Pancreas (tissue), 10 donors: ENCODE measurements around the gene CD52. TPM values are rescaled to one million over a fixed set of nuclear protein-coding genes. Genes with fewer than 3 reads are reported as not detected.

Source experiments
- ATAC-seq, 4 donors: fragments of 200-7000 bp; cut with Tn5 transposase; one replicate each; pipeline versions ENCODE4 v1.8.0 to v1.9.1; 2020; ENCODE audit warnings: mild to moderate bottlenecking in 4 of 4, moderate library complexity in 4 of 4
- DNase-seq, 6 donors: peaks; one replicate each; pipeline ENCODE4 v3.0.0-alpha.2; 2020
- FAIRE-seq: peaks from 2 replicates; lab custom pipeline; 2012; peaks lifted over from hg19 to GRCh38; lab: Jason Lieb, UNC
- H3K27ac ChIP-seq, 4 donors: fragments of 200-600 bp; sonication (generic); 1 replicate in 3 of 4; 2 replicates in 1 of 4; pipeline versions ENCODE4 v1.5.0 to v1.8.0; 2020
- H3K27me3 ChIP-seq, 4 donors: fragments of 200-600 bp; one replicate each; pipeline ENCODE4 v1.8.0; 2021
- H3K36me3 ChIP-seq, 3 donors: fragments of 200-600 bp; sonication (generic) in 1 of 3; one replicate each; pipeline versions ENCODE4 v1.5.0 to v1.8.0; 2020 to 2021
- H3K4me1 ChIP-seq, 3 donors: fragments of 200-600 bp; one replicate each; pipeline ENCODE4 v1.8.0; 2021
- H3K4me3 ChIP-seq, 4 donors: fragments of 200-600 bp; sonication (generic) in 2 of 4; one replicate each; pipeline versions ENCODE4 v1.5.0 to v1.8.0; 2020 to 2021
- H3K9me3 ChIP-seq, 4 donors: fragments of 200-600 bp; one replicate each; pipeline ENCODE4 v1.8.0; 2021
- WGBS, 2 donors: extraction: QIAGEN DNeasy Blood & Tissue Kit; methylation state at CpG; one replicate each; pipeline ENCODE4 v1.1.7; 2013; 5-methylcytosine and 5-hydroxymethylcytosine counted together
- intact Hi-C, 3 donors: fragments of 100-400 bp; cut with DNase I; formaldehyde crosslinking; loops; one replicate each; pipeline versions ENCODE4 v1.11.1 to v1.14.2; 2022
- polyA plus RNA-seq, 2 donors: library from polyadenylated mRNA; stranded (reverse); fragments of 200-250 nt; gene quantifications; one replicate each; pipeline ENCODE4 v1.2.3, GENCODE V29; 2013
- total RNA-seq, 6 donors: library from RNA; stranded (reverse); fragmentation: NEBNext Ultra II Directional in 4 of 6; extraction: Animal tissue kit (Norgen Biotek cat#: 25700) in 4 of 6; gene quantifications; one replicate each; pipeline versions ENCODE4 v1.2.1 to v1.2.4, GENCODE V29; 2021 to 2023
- TF ChIP-seq, protein P1 (sequence below), 4 donors: fragments of 200-600 bp; sonication (generic) in 3 of 4; IDR thresholded peaks; one replicate each; pipeline versions ENCODE4 v1.5.0 to v1.8.0; 2021; ENCODE audit warnings: antibody characterized with exemption in 4 of 4
- donor health status: healthy with polysubstance abuse.
- donor health status: DM: no; HTN: no; CAD: no; lungs with moderate emphysema.
- donor health status: DM: no; HTN: no; CAD: no.
- donor health status: control.
- donor health status: control.
- donor health status: Bipolar disorder and iron deficiency.
- donor health status: DM: yes; HTN: yes; CAD: no.
- donor health status: DM: no; HTN: no; CAD: no.
- donor health status: DM: no; HTN: no; CAD: no.
- donor health status: DM: yes; HTN: yes; CAD: no.

Gene CD52
- total and polyA plus RNA-seq, 8 donors = 0.98 to 13.0 (median 3.5) TPM

DNA sequence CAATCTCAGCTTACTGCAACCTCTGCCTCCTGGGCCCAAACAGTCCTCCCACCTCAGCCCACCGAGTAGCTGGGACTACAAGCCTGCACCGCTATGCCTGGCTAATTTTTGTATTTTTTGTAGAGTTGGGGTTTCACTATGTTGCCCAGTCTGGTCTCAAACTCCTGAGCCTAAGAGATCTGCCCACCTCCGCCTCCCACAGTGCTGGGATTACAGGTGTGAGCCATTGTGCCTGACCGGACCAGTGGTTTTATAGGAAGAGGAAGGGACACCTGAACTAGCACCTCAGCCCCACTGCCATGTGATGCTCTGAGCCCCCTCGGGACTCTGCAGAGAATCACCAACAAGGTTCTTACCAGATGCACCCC lies 32.1 kb downstream of the CD52 start:
- DNase-seq = no peak
- H3K4me3 ChIP-seq = no peak overlapping the region
- FAIRE-seq = no peak
- no peaks in the 10 kb centered on the region for H3K36me3 ChIP-seq
- H3K27ac ChIP-seq = no peak overlapping the region
- no peak for ATAC-seq
- TF ChIP-seq, protein P1, sequence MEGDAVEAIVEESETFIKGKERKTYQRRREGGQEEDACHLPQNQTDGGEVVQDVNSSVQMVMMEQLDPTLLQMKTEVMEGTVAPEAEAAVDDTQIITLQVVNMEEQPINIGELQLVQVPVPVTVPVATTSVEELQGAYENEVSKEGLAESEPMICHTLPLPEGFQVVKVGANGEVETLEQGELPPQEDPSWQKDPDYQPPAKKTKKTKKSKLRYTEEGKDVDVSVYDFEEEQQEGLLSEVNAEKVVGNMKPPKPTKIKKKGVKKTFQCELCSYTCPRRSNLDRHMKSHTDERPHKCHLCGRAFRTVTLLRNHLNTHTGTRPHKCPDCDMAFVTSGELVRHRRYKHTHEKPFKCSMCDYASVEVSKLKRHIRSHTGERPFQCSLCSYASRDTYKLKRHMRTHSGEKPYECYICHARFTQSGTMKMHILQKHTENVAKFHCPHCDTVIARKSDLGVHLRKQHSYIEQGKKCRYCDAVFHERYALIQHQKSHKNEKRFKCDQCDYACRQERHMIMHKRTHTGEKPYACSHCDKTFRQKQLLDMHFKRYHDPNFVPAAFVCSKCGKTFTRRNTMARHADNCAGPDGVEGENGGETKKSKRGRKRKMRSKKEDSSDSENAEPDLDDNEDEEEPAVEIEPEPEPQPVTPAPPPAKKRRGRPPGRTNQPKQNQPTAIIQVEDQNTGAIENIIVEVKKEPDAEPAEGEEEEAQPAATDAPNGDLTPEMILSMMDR (IDR thresholded peaks at IDR 0.05) = no peak
- H3K4me1 ChIP-seq = no peaks in the 10 kb centered on the region
- WGBS, 2 donors = 64 to 79% methylated on average over 5 of the region's 5 CpGs
- H3K9me3 ChIP-seq = no peaks in the 10 kb centered on the region
- H3K27me3 ChIP-seq = no peaks in the 10 kb centered on the region
- intact Hi-C loops = no loop called here

DNA sequence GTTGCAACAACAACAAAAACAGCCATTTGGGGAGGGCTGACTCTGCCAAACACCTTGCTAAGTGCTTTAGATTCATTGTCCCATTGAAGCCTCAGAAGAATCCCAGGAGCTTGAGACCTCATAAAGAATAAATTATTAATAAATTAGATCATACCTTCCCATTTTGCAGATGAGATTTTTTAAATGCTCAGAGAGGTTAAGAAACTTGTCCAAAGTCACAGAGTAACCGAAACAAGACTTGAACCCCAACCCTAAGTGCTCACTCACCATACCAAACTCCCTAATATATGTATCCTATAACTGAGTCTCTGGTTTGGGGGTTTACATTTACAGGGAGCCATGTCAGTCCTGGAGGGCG lies 32.6 kb downstream of the CD52 start:
- 80 to 83% methylated on average over 2 of the region's 2 CpGs for WGBS, 2 donors
- DNase-seq = no peak
- Histone ChIP-seq H3K27me3 (no peaks in the 10 kb centered on the region), H3K27ac (no peak overlapping the region), H3K9me3 (no peaks in the 10 kb centered on the region), H3K4me3 (no peak overlapping the region), H3K36me3 (no peaks in the 10 kb centered on the region), H3K4me1 (no peaks in the 10 kb centered on the region)
- TF ChIP-seq, protein P1 (IDR thresholded peaks at IDR 0.05) = no peak
- no peak for FAIRE-seq
- no peak for ATAC-seq
- intact Hi-C loops = no loop called here

DNA sequence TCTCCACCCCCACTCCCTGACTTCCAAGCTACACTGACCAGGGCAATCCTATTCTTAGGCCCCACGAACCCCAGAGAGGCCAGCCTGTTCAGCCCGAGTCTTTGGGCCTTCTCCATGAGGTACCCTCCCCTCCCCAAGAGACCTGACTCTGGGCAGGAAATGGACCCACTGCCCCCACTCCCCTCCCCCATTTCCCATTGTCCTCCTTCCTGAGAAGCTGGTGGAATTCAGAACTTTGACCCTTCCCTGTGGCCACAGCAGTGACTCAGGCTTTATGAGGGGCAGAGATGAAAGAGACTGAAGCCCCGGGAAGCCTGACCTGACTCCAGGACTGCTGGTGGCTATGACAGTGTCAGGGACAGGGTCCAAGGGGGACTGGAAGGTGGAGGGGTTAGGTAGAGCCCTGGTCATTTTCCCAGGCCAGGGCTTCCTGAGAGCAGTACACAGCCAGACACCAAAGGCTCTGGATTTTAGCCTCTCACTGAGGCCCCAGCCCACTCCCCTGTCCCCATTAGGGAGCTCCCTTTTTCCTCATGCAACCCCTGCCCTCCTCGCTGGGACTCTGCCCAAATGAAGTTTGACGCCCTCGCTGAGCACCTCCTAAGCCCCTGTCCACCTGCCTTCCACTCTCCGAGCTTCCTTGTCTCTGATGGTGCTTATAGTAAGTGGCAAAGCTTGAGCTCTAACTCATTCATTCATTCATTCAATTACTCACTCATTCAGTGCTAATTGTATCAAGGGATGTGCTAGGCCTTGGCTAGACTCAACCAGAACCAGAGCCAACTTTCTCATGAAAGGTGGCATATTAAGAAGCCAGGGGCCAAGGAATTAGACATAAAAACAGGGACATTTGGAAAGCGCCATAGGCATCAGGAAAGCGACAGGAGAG lies 33.2 kb downstream of the CD52 start:
- 78 to 79% methylated on average over 9 of the region's 9 CpGs for WGBS, 2 donors
- no peaks in the 10 kb centered on the region for H3K4me1 ChIP-seq
- no peaks in the 10 kb centered on the region for H3K36me3 ChIP-seq
- H3K27ac ChIP-seq = no peak overlapping the region
- no peak for FAIRE-seq
- TF ChIP-seq, protein P1 (IDR thresholded peaks at IDR 0.05) = no peak
- DNase-seq = no peak
- no peak for ATAC-seq
- no peaks in the 10 kb centered on the region for H3K27me3 ChIP-seq
- intact Hi-C loops = no loop called here
- H3K4me3 ChIP-seq = no peak overlapping the region
- no peaks in the 10 kb centered on the region for H3K9me3 ChIP-seq

DNA sequence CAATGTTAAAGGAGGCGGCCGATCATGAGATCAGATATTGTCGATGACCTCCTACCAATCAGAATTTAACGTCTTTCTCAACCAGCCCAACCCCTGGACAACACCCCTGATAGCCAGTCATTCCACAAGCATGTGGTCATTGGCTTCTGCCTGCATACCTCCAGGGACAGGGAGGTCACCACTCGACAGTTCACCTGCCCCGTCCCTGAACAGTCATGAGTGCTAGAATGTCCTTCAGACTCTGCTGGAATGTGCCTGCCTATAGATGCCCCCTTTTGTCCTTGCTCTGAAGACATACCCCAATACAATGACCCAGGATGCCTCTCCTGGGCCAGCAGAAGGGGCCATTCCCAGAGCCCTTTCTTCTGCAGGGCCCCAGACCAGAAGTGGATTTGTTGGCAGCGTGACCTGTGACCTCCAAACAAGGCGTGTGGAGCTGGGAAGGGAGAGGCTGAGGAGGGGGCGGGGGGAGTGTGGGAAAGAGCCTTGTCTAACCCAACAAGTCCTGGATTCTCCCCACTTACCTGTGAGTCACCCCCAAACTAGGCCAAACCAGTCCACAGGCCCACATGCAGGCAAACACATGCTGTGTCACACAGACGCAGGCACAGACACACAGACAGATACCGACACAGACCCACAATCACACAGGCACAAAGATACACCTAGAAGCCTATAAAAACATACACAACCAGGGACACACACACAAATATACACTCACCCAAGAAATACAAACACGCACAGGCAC lies 34.0 kb downstream of the CD52 start:
- FAIRE-seq = no peak
- H3K27me3 ChIP-seq = no peaks in the 10 kb centered on the region
- H3K27ac ChIP-seq = no peak overlapping the region
- H3K9me3 ChIP-seq = no peaks in the 10 kb centered on the region
- no peaks in the 10 kb centered on the region for H3K4me1 ChIP-seq
- TF ChIP-seq, protein P1 (IDR thresholded peaks at IDR 0.05) = no peak
- no peak for DNase-seq
- peak in 2 of 4 donors; percentile 19 for ATAC-seq
- 81 to 84% methylated on average over 12 of the region's 12 CpGs for WGBS, 2 donors
- no peaks in the 10 kb centered on the region for H3K36me3 ChIP-seq
- intact Hi-C loops = no loop called here
- H3K4me3 ChIP-seq = no peak overlapping the region

DNA sequence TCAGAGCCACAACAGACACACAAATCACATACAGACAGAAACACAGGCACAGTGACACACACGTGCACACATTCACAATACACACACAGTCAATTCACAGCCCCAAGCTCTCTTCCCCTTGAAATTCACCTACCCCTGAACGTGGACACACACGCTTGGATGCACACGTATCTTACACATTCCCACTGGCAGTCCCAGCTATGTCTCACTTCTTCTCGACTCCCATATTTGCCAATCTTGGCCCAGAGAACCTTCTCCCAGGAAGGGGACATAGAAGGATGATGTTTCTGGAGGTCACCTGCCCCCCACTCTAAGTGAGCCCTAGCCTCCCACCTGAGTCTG lies 34.6 kb downstream of the CD52 start:
- WGBS, 2 donors = 71 to 82% methylated on average over 5 of the region's 5 CpGs
- intact Hi-C loops = no loop called here
- FAIRE-seq = no peak

More for the DNA sequence above, 34.6 kb downstream of the CD52 start:
- Histone ChIP-seq H3K27me3 (no peaks in the 10 kb centered on the region), H3K36me3 (no peaks in the 10 kb centered on the region), H3K4me3 (no peak overlapping the region), H3K4me1 (no peaks in the 10 kb centered on the region), H3K27ac (no peak overlapping the region), H3K9me3 (no peaks in the 10 kb centered on the region)
- TF ChIP-seq, protein P1 (IDR thresholded peaks at IDR 0.05) = no peak
- DNase-seq (no peak), ATAC-seq (no peak)
